ENCODE measurements around the gene GART. TPM values are rescaled to one million over a fixed set of nuclear protein-coding genes. Genes with fewer than 3 reads are reported as not detected.

Gene GART
- total and polyA plus RNA-seq, 8 donors: 4.1 to 126 (median 47.8) TPM

DNA sequence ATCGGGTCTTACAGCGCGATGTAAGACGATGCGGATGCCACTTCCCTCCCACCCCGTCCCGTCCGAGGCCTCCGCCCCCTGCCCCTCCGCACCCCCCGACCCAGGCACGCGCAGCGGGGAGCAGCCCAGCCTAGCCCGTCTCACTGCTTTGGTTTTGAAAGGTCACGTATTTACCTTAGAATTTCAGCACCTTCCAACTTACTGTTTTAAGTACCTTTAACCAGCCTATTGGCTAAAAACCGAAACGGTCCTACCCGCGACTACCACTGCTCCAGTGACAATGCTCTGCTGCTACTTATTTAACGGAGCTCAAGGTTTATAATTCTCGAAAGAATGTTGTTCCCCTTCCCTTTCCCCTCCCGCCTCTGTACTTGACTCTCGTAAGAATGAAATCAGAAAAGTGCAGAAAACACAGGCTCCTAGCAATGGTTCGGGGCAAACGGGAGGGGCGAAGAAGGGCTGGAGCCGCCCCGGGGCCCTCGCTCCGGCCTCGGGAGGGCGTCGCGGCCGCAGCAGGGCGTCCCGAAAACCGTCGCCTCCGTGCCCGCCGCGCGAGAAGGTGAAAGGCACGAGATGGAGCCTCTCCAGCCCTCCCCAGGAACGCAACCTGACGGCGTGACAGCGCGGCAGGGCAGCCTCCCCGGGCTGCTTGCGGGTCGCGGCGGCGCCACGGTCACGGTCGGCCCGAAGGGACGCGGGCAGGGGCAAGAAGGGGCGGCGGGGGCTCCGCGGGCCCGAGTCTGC lies 62.8 kb downstream of the GART start:
- 0 to 1% (median 0%) methylated on average over 41 to 68 of the region's 68 CpGs for WGBS, 5 donors
- H3K27ac ChIP-seq: peak overlapping the region; percentile 97 to 98 (median 98)
- H3K4me3 ChIP-seq: peak overlapping the region; percentile 79 to 98 (median 96)
- TF ChIP-seq POLR2AphosphoS5 (IDR thresholded peaks at IDR 0.05): no peak
- TF ChIP-seq, protein P1, sequence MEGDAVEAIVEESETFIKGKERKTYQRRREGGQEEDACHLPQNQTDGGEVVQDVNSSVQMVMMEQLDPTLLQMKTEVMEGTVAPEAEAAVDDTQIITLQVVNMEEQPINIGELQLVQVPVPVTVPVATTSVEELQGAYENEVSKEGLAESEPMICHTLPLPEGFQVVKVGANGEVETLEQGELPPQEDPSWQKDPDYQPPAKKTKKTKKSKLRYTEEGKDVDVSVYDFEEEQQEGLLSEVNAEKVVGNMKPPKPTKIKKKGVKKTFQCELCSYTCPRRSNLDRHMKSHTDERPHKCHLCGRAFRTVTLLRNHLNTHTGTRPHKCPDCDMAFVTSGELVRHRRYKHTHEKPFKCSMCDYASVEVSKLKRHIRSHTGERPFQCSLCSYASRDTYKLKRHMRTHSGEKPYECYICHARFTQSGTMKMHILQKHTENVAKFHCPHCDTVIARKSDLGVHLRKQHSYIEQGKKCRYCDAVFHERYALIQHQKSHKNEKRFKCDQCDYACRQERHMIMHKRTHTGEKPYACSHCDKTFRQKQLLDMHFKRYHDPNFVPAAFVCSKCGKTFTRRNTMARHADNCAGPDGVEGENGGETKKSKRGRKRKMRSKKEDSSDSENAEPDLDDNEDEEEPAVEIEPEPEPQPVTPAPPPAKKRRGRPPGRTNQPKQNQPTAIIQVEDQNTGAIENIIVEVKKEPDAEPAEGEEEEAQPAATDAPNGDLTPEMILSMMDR (IDR thresholded peaks at IDR 0.05): no peak
- TF ChIP-seq POLR2A (IDR thresholded peaks at IDR 0.05): no peak
- no peak for TF ChIP-seq EP300 (IDR thresholded peaks at IDR 0.05)
- H3K36me3 ChIP-seq: peaks cover 0 to 3% (median 0%) of the 10 kb centered on the region in 4 donors
- no peaks in the 10 kb centered on the region for H3K9me3 ChIP-seq
- intact Hi-C loops (cut with DNase I; ENCODE audit: low total_unique reads): no loop called here
- peak; percentile 36 to 67 for DNase-seq
- peaks cover 7 to 27% (median 22%) of the 10 kb centered on the region in 4 donors for H3K4me1 ChIP-seq
- no peaks in the 10 kb centered on the region for H3K27me3 ChIP-seq

- intact Hi-C loops (cut with DNase I; ENCODE audit: low total_unique reads): no loop called here
- no peak for TF ChIP-seq POLR2A (IDR thresholded peaks at IDR 0.05)
- TF ChIP-seq, protein P1 (IDR thresholded peaks at IDR 0.05): no peak
- no peak for TF ChIP-seq POLR2AphosphoS5 (IDR thresholded peaks at IDR 0.05)
- no peak for TF ChIP-seq EP300 (IDR thresholded peaks at IDR 0.05)
- no peak for DNase-seq
- Histone ChIP-seq H3K4me3 (peak overlapping the region; percentile 79 to 98 (median 96)), H3K9me3 (no peaks in the 10 kb centered on the region), H3K27me3 (no peaks in the 10 kb centered on the region), H3K27ac (peak overlapping the region in 4 of 5 donors; percentile 97 to 98 (median 98)), H3K4me1 (peaks cover 7 to 27% (median 22%) of the 10 kb centered on the region in 4 donors), H3K36me3 (peaks cover 0 to 3% (median 0%) of the 10 kb centered on the region in 4 donors)
- WGBS, 5 donors: 51 to 56% (median 54%) methylated on average over 9 of the region's 9 CpGs
Measured at GRCh38 chr21:33478182-33478581, 63.7 kb downstream of the GART start.

DNA sequence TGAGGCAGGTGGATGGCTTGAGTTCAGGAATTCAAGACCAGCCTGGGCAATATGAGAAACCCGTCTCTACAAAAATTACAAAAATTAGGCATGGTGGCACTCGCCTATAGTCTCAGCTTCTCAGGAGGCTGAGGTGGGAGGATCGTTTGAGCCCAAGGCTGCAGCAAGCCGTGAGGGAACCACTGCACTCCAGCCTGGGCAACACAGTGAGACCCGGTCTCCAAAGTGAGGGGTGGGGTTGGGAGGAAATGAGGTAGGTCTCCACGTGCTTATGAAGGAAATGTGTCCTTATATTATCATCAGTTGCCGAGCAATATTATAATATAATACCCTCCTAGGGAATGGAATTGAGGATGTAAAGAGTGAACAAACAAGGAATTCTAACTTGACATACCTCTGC lies 64.9 kb downstream of the GART start:
- intact Hi-C loops (cut with DNase I; ENCODE audit: low total_unique reads): no loop called here
- 88 to 92% (median 90%) methylated on average over 7 of the region's 7 CpGs for WGBS, 5 donors

DNA sequence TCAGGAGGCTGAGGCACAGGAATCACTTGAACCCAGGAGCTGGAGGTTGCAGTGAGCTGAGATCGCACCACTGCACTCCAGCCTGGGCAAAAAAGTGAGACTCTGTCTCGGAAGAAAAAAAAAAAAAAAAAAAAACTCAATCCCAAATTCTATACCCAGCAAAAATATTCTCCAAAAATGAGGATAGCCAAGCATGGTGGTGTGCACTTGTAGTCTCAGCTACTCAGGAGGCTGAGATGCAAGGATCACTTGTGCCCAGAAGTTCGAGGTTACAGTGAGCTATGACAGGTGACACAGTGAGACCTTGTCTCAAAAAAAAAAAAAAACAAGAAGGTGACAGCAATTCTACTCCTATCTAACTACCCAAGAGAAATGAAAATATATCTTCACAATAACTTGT lies 68.6 kb downstream of the GART start:
- H3K4me3 ChIP-seq: no peak overlapping the region
- peaks cover 0 to 3% (median 0%) of the 10 kb centered on the region in 4 donors for H3K36me3 ChIP-seq
- intact Hi-C loops (cut with DNase I; ENCODE audit: low total_unique reads): no loop called here
- H3K27ac ChIP-seq: no peak overlapping the region
- no peak for TF ChIP-seq POLR2AphosphoS5 (IDR thresholded peaks at IDR 0.05)
- TF ChIP-seq POLR2A (IDR thresholded peaks at IDR 0.05): no peak
- TF ChIP-seq, protein P1 (IDR thresholded peaks at IDR 0.05): no peak
- no peak for TF ChIP-seq EP300 (IDR thresholded peaks at IDR 0.05)
- H3K9me3 ChIP-seq: no peaks in the 10 kb centered on the region
- no peaks in the 10 kb centered on the region for H3K27me3 ChIP-seq
- 92 to 98% (median 97%) methylated on average over 3 of the region's 3 CpGs for WGBS, 5 donors
- DNase-seq: no peak
- H3K4me1 ChIP-seq: peaks cover 5 to 29% (median 11%) of the 10 kb centered on the region in 4 donors

More for the DNA sequence above, 64.9 kb downstream of the GART start:
- Histone ChIP-seq H3K27ac (no peak overlapping the region), H3K4me1 (peaks cover 7 to 27% (median 22%) of the 10 kb centered on the region in 4 donors), H3K9me3 (no peaks in the 10 kb centered on the region), H3K4me3 (no peak overlapping the region), H3K36me3 (peaks cover 0 to 3% (median 0%) of the 10 kb centered on the region in 4 donors), H3K27me3 (no peaks in the 10 kb centered on the region)
- no peak for DNase-seq
- TF ChIP-seq POLR2AphosphoS5 (IDR thresholded peaks at IDR 0.05) (no peak), POLR2A (IDR thresholded peaks at IDR 0.05) (no peak), EP300 (IDR thresholded peaks at IDR 0.05) (no peak)
- TF ChIP-seq, protein P1 (IDR thresholded peaks at IDR 0.05): no peak
